Measurements from ENCODE around the gene ARHGAP33.

Gene ARHGAP33

DNA sequence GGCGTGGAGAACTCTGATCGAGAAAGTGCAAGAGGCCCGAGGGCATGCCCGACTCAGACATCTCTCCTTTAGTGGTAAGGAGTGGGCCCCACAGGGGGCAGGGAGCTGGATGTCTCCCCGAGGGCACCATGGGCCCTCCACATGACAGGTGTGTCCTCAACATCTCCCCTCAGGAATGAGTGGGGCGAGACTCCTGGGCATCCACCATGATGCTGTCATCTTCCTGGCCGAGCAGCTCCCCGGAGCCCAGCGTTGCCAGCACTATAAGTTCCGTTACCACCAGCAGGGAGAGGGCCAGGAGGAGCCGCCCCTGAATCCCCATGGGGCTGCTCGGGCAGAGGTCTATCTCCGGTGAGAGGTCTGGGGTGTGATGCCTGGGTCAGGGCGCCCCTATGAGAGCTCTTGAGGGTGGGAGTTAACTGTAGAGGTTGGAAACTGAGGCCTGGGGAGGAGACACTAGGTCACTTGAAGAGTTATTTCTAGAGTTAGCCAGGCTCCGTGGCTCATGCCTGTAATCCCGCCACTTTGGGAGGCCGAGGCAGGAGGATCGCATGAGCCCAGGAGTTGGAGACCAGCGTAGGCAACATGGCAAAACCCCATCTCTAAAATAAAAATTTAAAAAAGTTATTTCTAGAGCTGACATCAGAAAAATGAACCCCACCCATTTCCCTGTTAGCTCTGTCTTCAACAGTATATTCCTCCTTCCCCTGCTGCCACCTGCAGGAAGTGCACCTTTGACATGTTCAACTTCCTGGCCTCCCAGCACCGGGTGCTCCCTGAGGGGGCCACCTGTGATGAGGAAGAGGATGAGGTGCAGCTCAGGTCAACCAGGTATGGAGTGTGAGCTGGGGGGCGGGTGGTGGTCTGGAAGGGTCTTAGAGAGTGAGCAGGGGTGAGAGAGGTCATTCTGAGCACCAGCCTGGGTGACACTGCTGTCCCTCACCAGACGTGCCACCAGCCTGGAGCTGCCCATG lies 38.2 kb upstream of the ARHGAP33 start:
- no peak for DNase-seq (ENCODE audit: low read depth)
- no peak overlapping the region for H3K4me3 ChIP-seq (ENCODE audit: low read depth, low read length)
- TF ChIP-seq CTCF (IDR thresholded peaks at IDR 0.05; ENCODE audit: control insufficient read depth, extremely low read depth, insufficient read depth) = 0 out of 2 replicates have a peak, but pooled peaks have one; percentile 18

GRCh38 chr19:35738021-35738886 lies 37.1 kb upstream of the ARHGAP33 start:
- TF ChIP-seq CTCF (IDR thresholded peaks at IDR 0.05; ENCODE audit: control insufficient read depth, extremely low read depth, insufficient read depth) = no peak
- no peak overlapping the region for H3K4me3 ChIP-seq (ENCODE audit: low read depth, low read length)
- DNase-seq (ENCODE audit: low read depth) = no peak

- H3K4me3 ChIP-seq (ENCODE audit: low read depth, low read length) = no peak overlapping the region
- no peak for TF ChIP-seq CTCF (IDR thresholded peaks at IDR 0.05; ENCODE audit: control insufficient read depth, extremely low read depth, insufficient read depth)
- no peak for DNase-seq (ENCODE audit: low read depth)
Observed at GRCh38 chr19:35738887-35739229, 36.5 kb upstream of the ARHGAP33 start.

DNA sequence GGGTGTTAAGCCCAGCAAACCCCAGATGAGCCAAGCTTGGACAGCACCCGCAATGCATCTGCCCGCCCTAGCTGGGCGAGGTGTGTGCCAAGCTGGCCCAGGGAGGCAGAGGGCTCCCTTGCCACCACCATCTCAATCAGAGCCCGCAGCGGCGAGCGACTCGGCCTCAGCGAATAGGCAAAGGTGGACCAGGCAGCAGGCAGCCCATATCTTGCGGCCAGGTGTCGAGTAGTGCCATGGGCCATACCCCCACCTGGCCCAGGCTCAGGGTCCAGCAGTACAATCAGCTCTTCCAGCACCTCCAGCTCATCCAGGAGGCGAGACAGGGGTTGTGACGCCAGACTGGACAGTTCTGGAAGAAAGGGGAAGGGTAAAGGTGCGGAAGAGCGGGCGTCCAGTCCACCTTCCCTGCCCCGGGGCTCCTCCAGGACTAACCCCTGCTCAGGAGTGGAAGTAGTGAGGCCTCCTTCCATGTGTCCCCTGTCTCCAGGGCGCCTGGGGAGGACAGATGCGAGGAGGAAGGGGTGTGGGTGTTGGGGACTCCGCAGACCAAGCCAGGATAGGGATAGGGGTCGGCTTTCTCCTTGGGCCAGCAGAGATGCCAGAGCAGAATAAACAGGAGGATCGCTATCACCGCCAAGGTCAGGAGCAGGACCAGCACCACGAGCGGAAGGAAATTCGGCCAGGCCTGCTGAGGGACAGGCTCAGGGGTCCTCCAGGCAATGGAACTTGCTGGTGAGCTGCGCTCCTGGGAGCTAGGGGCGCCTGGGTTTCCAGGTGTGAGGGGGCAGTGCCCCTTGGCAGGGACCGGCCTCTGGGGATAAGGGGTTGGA lies 35.9 kb upstream of the ARHGAP33 start:
- TF ChIP-seq CTCF (IDR thresholded peaks at IDR 0.05; ENCODE audit: control insufficient read depth, extremely low read depth, insufficient read depth) = no peak
- DNase-seq (ENCODE audit: low read depth) = no peak
- H3K4me3 ChIP-seq (ENCODE audit: low read depth, low read length) = peak overlapping the region; percentile 67

- no peak for TF ChIP-seq CTCF (IDR thresholded peaks at IDR 0.05; ENCODE audit: control insufficient read depth, extremely low read depth, insufficient read depth)
- no peak for DNase-seq (ENCODE audit: low read depth)
- H3K4me3 ChIP-seq (ENCODE audit: low read depth, low read length) = peak overlapping the region; percentile 67
Observed at GRCh38 chr19:35740108-35740422, 35.3 kb upstream of the ARHGAP33 start.

DNA sequence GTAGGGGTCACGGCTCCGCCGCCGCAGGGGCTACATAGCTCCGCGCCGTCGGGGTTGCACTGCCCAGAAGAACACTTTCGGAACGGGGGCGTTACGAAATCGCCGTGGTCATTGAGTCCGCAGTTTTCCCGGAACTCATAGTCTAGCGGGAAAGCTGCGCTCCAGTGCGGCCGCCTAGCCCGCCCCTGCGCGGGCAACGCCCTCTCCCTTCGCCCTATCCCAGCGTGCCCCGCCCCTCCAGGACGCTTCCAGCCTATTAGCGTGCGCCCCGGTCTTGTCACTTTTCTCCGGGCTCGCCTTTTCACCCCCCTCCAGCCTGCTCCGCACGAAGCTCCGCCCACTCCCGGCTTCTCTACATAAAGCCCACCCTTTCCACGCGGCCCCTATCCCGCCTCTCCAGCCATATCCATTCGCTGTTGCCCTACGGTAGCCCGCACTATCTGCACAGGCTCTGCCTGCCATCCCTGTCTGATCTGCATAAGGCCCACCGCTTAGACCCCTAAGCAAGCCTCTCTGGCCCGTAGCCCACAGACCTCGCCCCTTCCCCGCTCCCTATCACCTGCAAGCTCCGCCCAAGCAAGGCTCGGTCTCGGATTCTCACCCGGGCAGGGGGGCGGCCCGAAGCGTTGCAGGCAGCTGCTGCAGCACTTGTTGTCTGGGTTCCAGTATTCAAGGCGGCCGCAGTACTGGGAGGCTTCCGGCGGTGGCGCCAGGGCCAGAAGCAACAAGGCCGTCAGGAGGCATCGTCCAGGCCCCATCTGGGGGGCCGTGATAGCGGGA lies 34.8 kb upstream of the ARHGAP33 start:
- DNase-seq (ENCODE audit: low read depth) = peak; percentile 84
- peak; percentile 27; the same call in 1 of the 2 replicates for TF ChIP-seq CTCF (IDR thresholded peaks at IDR 0.05; ENCODE audit: control insufficient read depth, extremely low read depth, insufficient read depth)
- peak overlapping the region; percentile 67 for H3K4me3 ChIP-seq (ENCODE audit: low read depth, low read length)

Measured in LNCaP clone FGC (cell line).